K562 (cell line): ENCODE measurements around the gene RPS10. TPM values are rescaled to one million over a fixed set of nuclear protein-coding genes. Genes with fewer than 3 reads are reported as not detected.
A peak's percentile ranks its signal among the peaks of the same experiment; 100 is the strongest.

Source experiments
- GABPA ChIP-seq: fragments of 200-800 bp; sonication (Bioruptor generic); conservative IDR thresholded peaks from 2 replicates; pipeline ENCODE4 v1.6.1; 2016; ENCODE audit warnings: low read depth, missing genetic modification characterization, missing compliant biosample characterization
- HCFC1 ChIP-seq: IDR thresholded peaks from 2 replicates; pipeline ENCODE4 v1.6.1; 2012; ENCODE audit warnings: low read depth, low read length, improper control_type of control experiment
- HMG20A ChIP-seq: fragments of 450-650 bp; formaldehyde crosslinking; conservative IDR thresholded peaks from 2 replicates; pipeline ENCODE4 v1.4.0; 2020; ENCODE audit warnings: mild to moderate bottlenecking, mixed read lengths
- HMGN3 ChIP-seq: IDR thresholded peaks from 2 replicates; pipeline ENCODE4 v1.6.1; 2011; ENCODE audit warnings: borderline replicate concordance, low read depth, mild to moderate bottlenecking, mixed read lengths, low read length; ENCODE audit not compliant: insufficient read length; ENCODE audit errors: extremely low read depth
- MBD2 ChIP-seq: sonication (generic); IDR thresholded peaks from 2 replicates; pipeline ENCODE4 v1.6.1; 2016; ENCODE audit warnings: low read depth, borderline replicate concordance
- NCOR1 ChIP-seq: fragments of 450-650 bp; IDR thresholded peaks from 2 replicates; pipeline ENCODE4 v1.6.1; 2016; ENCODE audit warnings: mild to moderate bottlenecking, moderate library complexity
- NELFE ChIP-seq: IDR thresholded peaks from 2 replicates; pipeline ENCODE4 v1.6.1; 2011; ENCODE audit warnings: mild to moderate bottlenecking; ENCODE audit not compliant: insufficient read depth, insufficient read length
- NFATC3 ChIP-seq: fragments of 450-650 bp; IDR thresholded peaks from 2 replicates; pipeline ENCODE4 v1.6.1; 2017; ENCODE audit warnings: mild to moderate bottlenecking
- NFXL1 ChIP-seq: fragments of 450-650 bp; formaldehyde crosslinking; IDR thresholded peaks from 2 replicates; pipeline ENCODE4 v1.4.0; 2021; ENCODE audit warnings: mild to moderate bottlenecking
- NR2F6 ChIP-seq: fragments of 450-650 bp; formaldehyde crosslinking; IDR thresholded peaks from 2 replicates; pipeline ENCODE4 v1.4.0; 2020; ENCODE audit warnings: mild to moderate bottlenecking
- PHTF2 ChIP-seq: fragments of 250-450 bp; sonication (Bioruptor Pico); IDR thresholded peaks from 2 replicates; pipeline ENCODE4 v1.5.0; 2021; ENCODE audit warnings: mild to moderate bottlenecking
- PKNOX1 ChIP-seq: fragments of 450-650 bp; IDR thresholded peaks from 2 replicates; pipeline ENCODE4 v1.6.1; 2016
- PPARD ChIP-seq: fragments of 250-450 bp; sonication (Bioruptor Pico); IDR thresholded peaks from 2 replicates; pipeline ENCODE4 v1.8.0; 2022; ENCODE audit warnings: inconsistent platforms, mild to moderate bottlenecking, moderate library complexity
- PTRF ChIP-seq: fragments of 450-650 bp; IDR thresholded peaks from 2 replicates; pipeline ENCODE4 v1.6.1; 2016; ENCODE audit warnings: mild to moderate bottlenecking, missing genetic modification characterization, missing compliant biosample characterization
- SIN3B ChIP-seq: fragments of 450-650 bp; IDR thresholded peaks from 2 replicates; pipeline ENCODE4 v1.6.1; 2017; ENCODE audit warnings: low read depth, mild to moderate bottlenecking, moderate library complexity
- TCF3 ChIP-seq: sonication (generic); formaldehyde crosslinking; IDR thresholded peaks from 2 replicates; pipeline ENCODE4 v1.4.0; 2020; ENCODE audit warnings: mild to moderate bottlenecking, missing genetic modification reagents
- TEAD1 ChIP-seq, 2 experiments: fragments of 450-650 bp in 1 of 2; sonication (generic) in 1 of 2; formaldehyde crosslinking; IDR thresholded peaks; 2 replicates each; pipeline versions ENCODE4 v1.4.0 to v1.8.0; 2020 to 2022; ENCODE audit warnings: mild to moderate bottlenecking in 2 of 2, missing genetic modification reagents in 1 of 2
- USF1 ChIP-seq: sonication (generic); formaldehyde crosslinking; IDR thresholded peaks from 2 replicates; pipeline ENCODE4 v1.9.0; 2022; ENCODE audit warnings: mild to moderate bottlenecking, missing genetic modification reagents
- ZEB2 ChIP-seq: fragments of 450-650 bp; IDR thresholded peaks from 2 replicates; pipeline ENCODE4 v1.6.1; 2016
- ZNF324 ChIP-seq: fragments of 250-450 bp; sonication (Bioruptor Pico); IDR thresholded peaks from 2 replicates; pipeline ENCODE4 v1.4.0; 2020; ENCODE audit warnings: mild to moderate bottlenecking
- polyA plus RNA-seq, 8 experiments: library from polyadenylated mRNA; depleted of rRNA in 4 of 8; stranded (reverse) in 5 of 8; unstranded in 3 of 8; fragments of >200 nt; fragmentation: Nextera tagmentation in 2 of 8; fragmentation: Illumina TruSeq in 1 of 8; extraction: Ambion mirVana in 2 of 8; extraction: Trizol in 1 of 8; gene quantifications; 2 replicates each; pipeline versions ENCODE4 v1.2.1 to v1.2.3, GENCODE V29; 2011 to 2014; ENCODE audit warnings: inconsistent platforms in 1 of 8, missing spikeins in 1 of 8
- total RNA-seq, 7 experiments: library from RNA; depleted of rRNA in 6 of 7; stranded (reverse); fragments of >200 nt in 6 of 7; fragmentation: Illumina TruSeq in 2 of 7; extraction: Trizol in 2 of 7; gene quantifications; 2 replicates each; pipeline versions ENCODE4 v1.2.1 to v1.2.3, GENCODE V29; 2011 to 2021; ENCODE audit warnings: low replicate concordance in 1 of 7
- TF ChIP-seq, protein P1 (sequence below): fragments of 450-650 bp; conservative IDR thresholded peaks from 2 replicates; pipeline ENCODE4 v1.6.1; 2016; ENCODE audit warnings: missing genetic modification characterization, low read depth, mild to moderate bottlenecking, control low read depth, missing compliant biosample characterization
- TF ChIP-seq, protein P2 (sequence below): fragments of 450-650 bp; formaldehyde crosslinking; conservative IDR thresholded peaks from 2 replicates; pipeline ENCODE4 v1.4.0; 2022; ENCODE audit warnings: mild to moderate bottlenecking, missing genetic modification characterization
- TF ChIP-seq, protein P3 (sequence below), 2 experiments: fragments of 250-450 bp in 1 of 2; fragments of 450-650 bp in 1 of 2; sonication (Bioruptor Pico) in 1 of 2; IDR thresholded peaks; 2 replicates each; pipeline versions ENCODE4 v1.6.1 to v1.8.0; 2016 to 2021; ENCODE audit warnings: mild to moderate bottlenecking in 2 of 2, moderate library complexity in 2 of 2, missing compliant biosample characterization in 1 of 2, missing genetic modification characterization in 1 of 2

RPS10 gene
- total and polyA plus RNA-seq, 9 of the 15 experiments (the other 6 are each of a cell fraction or from before 2014, with no cell fraction given), result 2,680 to 5,251 (median 3,876) TPM

- peak in 1 of 2 experiments; percentile 82; a peak in 1 of 4 replicates for TF ChIP-seq TEAD1 (CRISPR knock-in tag; IDR thresholded peaks at IDR 0.05)
- TF ChIP-seq, protein P1, sequence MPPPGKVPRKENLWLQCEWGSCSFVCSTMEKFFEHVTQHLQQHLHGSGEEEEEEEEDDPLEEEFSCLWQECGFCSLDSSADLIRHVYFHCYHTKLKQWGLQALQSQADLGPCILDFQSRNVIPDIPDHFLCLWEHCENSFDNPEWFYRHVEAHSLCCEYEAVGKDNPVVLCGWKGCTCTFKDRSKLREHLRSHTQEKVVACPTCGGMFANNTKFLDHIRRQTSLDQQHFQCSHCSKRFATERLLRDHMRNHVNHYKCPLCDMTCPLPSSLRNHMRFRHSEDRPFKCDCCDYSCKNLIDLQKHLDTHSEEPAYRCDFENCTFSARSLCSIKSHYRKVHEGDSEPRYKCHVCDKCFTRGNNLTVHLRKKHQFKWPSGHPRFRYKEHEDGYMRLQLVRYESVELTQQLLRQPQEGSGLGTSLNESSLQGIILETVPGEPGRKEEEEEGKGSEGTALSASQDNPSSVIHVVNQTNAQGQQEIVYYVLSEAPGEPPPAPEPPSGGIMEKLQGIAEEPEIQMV (tag), result 0 out of 2 replicates have a peak, but pooled peaks have one; percentile 29
- peak; percentile 19 for TF ChIP-seq HMGN3
- TF ChIP-seq HCFC1, result no peak
- TF ChIP-seq HMG20A (CRISPR knock-in tag), result no peak
- TF ChIP-seq GABPA (tag), result peak; percentile 31; the same call in 1 of the 2 replicates
- TF ChIP-seq, protein P2, sequence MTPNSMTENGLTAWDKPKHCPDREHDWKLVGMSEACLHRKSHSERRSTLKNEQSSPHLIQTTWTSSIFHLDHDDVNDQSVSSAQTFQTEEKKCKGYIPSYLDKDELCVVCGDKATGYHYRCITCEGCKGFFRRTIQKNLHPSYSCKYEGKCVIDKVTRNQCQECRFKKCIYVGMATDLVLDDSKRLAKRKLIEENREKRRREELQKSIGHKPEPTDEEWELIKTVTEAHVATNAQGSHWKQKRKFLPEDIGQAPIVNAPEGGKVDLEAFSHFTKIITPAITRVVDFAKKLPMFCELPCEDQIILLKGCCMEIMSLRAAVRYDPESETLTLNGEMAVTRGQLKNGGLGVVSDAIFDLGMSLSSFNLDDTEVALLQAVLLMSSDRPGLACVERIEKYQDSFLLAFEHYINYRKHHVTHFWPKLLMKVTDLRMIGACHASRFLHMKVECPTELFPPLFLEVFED (CRISPR knock-in tag), result no peak
- no peak for TF ChIP-seq NFXL1 (CRISPR knock-in tag)
- no peak for TF ChIP-seq NCOR1
- TF ChIP-seq PPARD (CRISPR knock-in tag), result no peak
- no peak for TF ChIP-seq NELFE
- TF ChIP-seq PTRF (tag), result no peak
- no peak for TF ChIP-seq MBD2
- no peak for TF ChIP-seq ZNF324 (CRISPR knock-in tag)
- TF ChIP-seq, protein P3, sequence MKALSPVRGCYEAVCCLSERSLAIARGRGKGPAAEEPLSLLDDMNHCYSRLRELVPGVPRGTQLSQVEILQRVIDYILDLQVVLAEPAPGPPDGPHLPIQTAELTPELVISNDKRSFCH (CRISPR knock-in tag; IDR thresholded peaks at IDR 0.05), result no peak
- TF ChIP-seq, protein P3 (tag; IDR thresholded peaks at IDR 0.05), result peak; percentile 53; the same call in 1 of the 2 replicates
- TF ChIP-seq TCF3 (CRISPR knock-in tag), result no peak
- TF ChIP-seq NFATC3, result no peak
- TF ChIP-seq ZEB2, result no peak
- no peak for TF ChIP-seq NR2F6 (CRISPR knock-in tag)
- TF ChIP-seq PHTF2 (CRISPR knock-in tag), result no peak
- TF ChIP-seq USF1 (CRISPR knock-in tag), result peak; percentile 38
- TF ChIP-seq PKNOX1, result no peak; the same call in none of the 2 replicates
- no peak for TF ChIP-seq SIN3B
Measured at GRCh38 chr6:34391786-34392496, 33.9 kb downstream of the RPS10 start (continued).
